MM.1S (cell line): ENCODE measurements around the gene GRK4.

Source experiments
- EZH2 ChIP-seq: fragments of 300-600 bp; sonication (generic); optimal IDR thresholded peaks from 2 replicates; pipeline ENCODE3; 2017; ENCODE audit warnings: low read depth, mild to moderate bottlenecking, antibody characterized with exemption, low read length, mixed read lengths
- EZH2phosphoT487 ChIP-seq: fragments of 300-600 bp; sonication (generic); IDR thresholded peaks from 2 replicates; pipeline ENCODE4 v1.6.1; 2018; ENCODE audit warnings: antibody characterized with exemption, low read length
- TF ChIP-seq, protein P1 (sequence below): fragments of 300-600 bp; sonication (generic); IDR thresholded peaks from 2 replicates; pipeline ENCODE4 v1.5.1; 2016; ENCODE audit warnings: antibody characterized with exemption, low read length, mixed read lengths

DNA sequence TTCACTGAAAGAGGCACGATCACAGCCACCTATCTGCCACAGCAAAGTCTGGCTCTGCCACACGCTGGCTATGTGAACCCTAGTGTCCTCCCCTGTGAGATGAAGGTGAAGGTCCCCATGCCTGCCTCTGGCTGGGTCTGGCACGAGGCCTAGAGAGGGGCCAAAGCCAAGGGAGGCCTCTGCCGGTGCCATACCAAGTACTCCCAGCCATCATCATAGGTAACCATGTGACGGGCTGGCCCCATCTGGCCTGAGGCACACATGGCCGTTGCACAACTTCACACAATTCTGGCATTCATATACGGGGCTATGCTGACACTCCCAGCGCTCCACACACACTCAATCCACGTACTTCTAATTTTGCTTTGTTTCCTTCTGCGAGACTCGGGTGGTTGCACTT lies 15.4 kb upstream of the GRK4 start:
- TF ChIP-seq, protein P1, sequence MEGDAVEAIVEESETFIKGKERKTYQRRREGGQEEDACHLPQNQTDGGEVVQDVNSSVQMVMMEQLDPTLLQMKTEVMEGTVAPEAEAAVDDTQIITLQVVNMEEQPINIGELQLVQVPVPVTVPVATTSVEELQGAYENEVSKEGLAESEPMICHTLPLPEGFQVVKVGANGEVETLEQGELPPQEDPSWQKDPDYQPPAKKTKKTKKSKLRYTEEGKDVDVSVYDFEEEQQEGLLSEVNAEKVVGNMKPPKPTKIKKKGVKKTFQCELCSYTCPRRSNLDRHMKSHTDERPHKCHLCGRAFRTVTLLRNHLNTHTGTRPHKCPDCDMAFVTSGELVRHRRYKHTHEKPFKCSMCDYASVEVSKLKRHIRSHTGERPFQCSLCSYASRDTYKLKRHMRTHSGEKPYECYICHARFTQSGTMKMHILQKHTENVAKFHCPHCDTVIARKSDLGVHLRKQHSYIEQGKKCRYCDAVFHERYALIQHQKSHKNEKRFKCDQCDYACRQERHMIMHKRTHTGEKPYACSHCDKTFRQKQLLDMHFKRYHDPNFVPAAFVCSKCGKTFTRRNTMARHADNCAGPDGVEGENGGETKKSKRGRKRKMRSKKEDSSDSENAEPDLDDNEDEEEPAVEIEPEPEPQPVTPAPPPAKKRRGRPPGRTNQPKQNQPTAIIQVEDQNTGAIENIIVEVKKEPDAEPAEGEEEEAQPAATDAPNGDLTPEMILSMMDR, result no peak
- no peak for TF ChIP-seq EZH2phosphoT487
- no peak for TF ChIP-seq EZH2
